CD4-positive, alpha-beta memory T cell (primary cell): ENCODE measurements around the gene CLSTN2. TPM values are rescaled to one million over a fixed set of nuclear protein-coding genes. Genes with fewer than 3 reads are reported as not detected.

ENCODE experiments used
- CTCF ChIA-PET: fragments of 350-600 bp; sonication (Branson Sonifier 250); formaldehyde crosslinking; loops from one replicate; lab custom pipeline; 2021; ENCODE audit warnings: inconsistent platforms; ENCODE audit not compliant: partially characterized antibody; lab: Charles Lee
- POLR2A ChIA-PET: fragments of 350-600 bp; sonication (Branson Sonifier 250); formaldehyde crosslinking; loops from one replicate; lab custom pipeline; 2021; ENCODE audit not compliant: partially characterized antibody; lab: Charles Lee
- DNase-seq, 5 donors: peaks; one replicate each; pipeline versions ENCODE4 v3.0.0 to v3.0.0-alpha.2; 2020 to 2022; ENCODE audit warnings: mixed read lengths in 1 of 5
- H3K27ac ChIP-seq: one replicate; pipeline ENCODE4 v1.7.0; 2013; ENCODE audit warnings: low read depth, low read length
- H3K27me3 ChIP-seq: 2 replicates; pipeline ENCODE4 v1.7.0; 2013; ENCODE audit warnings: mild to moderate bottlenecking, low read length, moderate library complexity; ENCODE audit not compliant: insufficient read depth
- H3K36me3 ChIP-seq: 2 replicates; pipeline ENCODE4 v1.7.0; 2013; ENCODE audit warnings: mild to moderate bottlenecking, low read length, moderate library complexity; ENCODE audit not compliant: insufficient read depth
- H3K4me1 ChIP-seq: 2 replicates; pipeline ENCODE4 v1.7.0; 2013; ENCODE audit warnings: mild to moderate bottlenecking, low read length, moderate library complexity; ENCODE audit not compliant: insufficient read depth
- H3K4me3 ChIP-seq, 2 donors: one replicate each; pipeline ENCODE4 v1.7.0; 2013; ENCODE audit warnings: low read length in 2 of 2, mild to moderate bottlenecking in 1 of 2
- H3K9me3 ChIP-seq, 2 donors: one replicate each; pipeline ENCODE4 v1.7.0; 2013; ENCODE audit warnings: low read length in 2 of 2, control low read depth in 1 of 2; ENCODE audit not compliant: control insufficient read depth in 1 of 2
- H3K27ac Mint-ChIP-seq, 7 donors: one replicate each; pipeline ENCODE4 v1.8.0; 2020 to 2021; ENCODE audit warnings: mixed read lengths in 7 of 7, mild to moderate bottlenecking in 6 of 7, inconsistent platforms in 3 of 7, moderate library complexity in 3 of 7
- H3K27me3 Mint-ChIP-seq, 2 donors: one replicate each; pipeline ENCODE4 v1.8.0; 2020 to 2021; ENCODE audit warnings: mixed read lengths in 2 of 2
- H3K36me3 Mint-ChIP-seq, 2 donors: one replicate each; pipeline ENCODE4 v1.8.0; 2020 to 2021; ENCODE audit warnings: mixed read lengths in 2 of 2, inconsistent platforms in 1 of 2, mild to moderate bottlenecking in 1 of 2
- H3K4me1 Mint-ChIP-seq, 4 donors: one replicate each; pipeline ENCODE4 v1.8.0; 2020 to 2021; ENCODE audit warnings: mixed read lengths in 4 of 4, mild to moderate bottlenecking in 1 of 4
- H3K4me3 Mint-ChIP-seq, 8 donors: one replicate each; pipeline ENCODE4 v1.8.0; 2020 to 2021; ENCODE audit warnings: mixed read lengths in 8 of 8, mild to moderate bottlenecking in 7 of 8, moderate library complexity in 6 of 8, inconsistent platforms in 3 of 8
- H3K9me3 Mint-ChIP-seq, 8 donors: one replicate each; pipeline ENCODE4 v1.8.0; 2020 to 2021; ENCODE audit warnings: mixed read lengths in 8 of 8, mild to moderate bottlenecking in 5 of 8, inconsistent platforms in 3 of 8, moderate library complexity in 1 of 8
- intact Hi-C: fragments of 100-400 bp; cut with micrococcal nuclease; formaldehyde crosslinking; loops from one replicate; pipeline ENCODE4 v1.15.1; 2023
- polyA plus RNA-seq, 2 donors: library from polyadenylated mRNA; unstranded; fragments of 300-500 nt; fragmentation: Illumina TruSeq; gene quantifications; one replicate each; pipeline ENCODE4 v1.2.3, GENCODE V29; 2021
- total RNA-seq, 2 experiments: library from RNA; stranded (reverse); gene quantifications; one replicate each; pipeline ENCODE4 v1.2.3, GENCODE V29; 2021

Gene CLSTN2
- total and polyA plus RNA-seq, 4 experiments from 2014 or later: not detected

DNA sequence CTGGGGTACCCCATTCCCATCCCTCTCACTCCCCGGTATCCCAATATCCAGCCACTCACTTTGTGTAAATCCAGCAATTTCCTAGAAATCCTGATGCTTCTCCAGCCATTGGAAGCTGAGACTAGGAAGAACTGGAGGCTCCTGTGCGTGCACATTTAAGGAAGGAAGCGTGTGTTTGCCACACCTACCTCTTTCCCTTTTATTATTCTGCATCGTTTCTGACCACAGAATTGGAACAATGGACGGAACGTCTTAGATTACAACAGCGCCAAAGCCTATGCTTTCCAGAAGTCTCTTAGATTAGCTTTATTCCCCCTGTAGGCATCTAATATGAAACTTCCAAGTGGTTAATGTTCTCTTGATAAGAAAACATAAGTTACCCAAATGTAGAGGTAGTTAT is 508.1 kb downstream of the CLSTN2 start:
- no peak overlapping the region for H3K27ac ChIP-seq
- no peaks in the 10 kb centered on the region for H3K36me3 Mint-ChIP-seq
- ChIA-PET CTCF (no interaction called here), POLR2A (no interaction called here)
- intact Hi-C loops: no loop called here
- DNase-seq: no peak
- H3K36me3 ChIP-seq: no peaks in the 10 kb centered on the region
- H3K9me3 Mint-ChIP-seq: peaks cover 0 to 3% (median 0%) of the 10 kb centered on the region in 8 donors
- H3K4me3 ChIP-seq: no peak overlapping the region
- H3K4me3 Mint-ChIP-seq: no peak overlapping the region
- H3K27me3 Mint-ChIP-seq: peaks cover 2 to 4% of the 10 kb centered on the region in 2 donors
- H3K27me3 ChIP-seq: no peaks in the 10 kb centered on the region
- H3K4me1 ChIP-seq: no peaks in the 10 kb centered on the region
- H3K4me1 Mint-ChIP-seq: no peaks in the 10 kb centered on the region
- H3K9me3 ChIP-seq: no peaks in the 10 kb centered on the region
- H3K27ac Mint-ChIP-seq: no peak overlapping the region

DNA sequence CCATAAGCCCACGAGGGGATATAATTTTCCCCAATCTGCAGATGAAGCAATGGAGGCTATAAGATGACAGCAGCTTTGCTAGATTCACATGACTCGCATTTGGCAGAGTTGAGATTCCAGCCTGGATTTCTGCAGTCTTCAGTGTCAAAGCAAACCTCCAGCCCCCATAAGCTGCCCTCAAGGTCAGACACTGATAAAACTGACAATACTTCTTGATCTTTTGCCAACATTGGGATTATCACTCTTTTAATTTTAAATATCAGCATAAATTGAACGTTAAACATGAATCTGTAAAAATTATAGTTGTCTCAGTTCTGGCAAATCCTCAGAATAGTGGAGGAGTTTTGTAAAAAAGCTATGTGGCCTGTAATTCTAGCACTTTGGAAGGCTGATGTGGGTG is 508.8 kb downstream of the CLSTN2 start:
- Histone ChIP-seq H3K4me1 (no peaks in the 10 kb centered on the region), H3K27ac (no peak overlapping the region), H3K9me3 (no peaks in the 10 kb centered on the region), H3K36me3 (no peaks in the 10 kb centered on the region), H3K27me3 (no peaks in the 10 kb centered on the region), H3K4me3 (no peak overlapping the region)
- Mint-ChIP-seq H3K27ac (no peak overlapping the region), H3K4me1 (no peaks in the 10 kb centered on the region), H3K9me3 (no peaks in the 10 kb centered on the region), H3K27me3 (peaks cover 1 to 2% of the 10 kb centered on the region in 2 donors), H3K36me3 (no peaks in the 10 kb centered on the region), H3K4me3 (no peak overlapping the region)
- POLR2A ChIA-PET: no interaction called here
- CTCF ChIA-PET: no interaction called here
- DNase-seq: no peak
- intact Hi-C loops: no loop called here

GRCh38 chr3:140446734-140447133 is 511.7 kb downstream of the CLSTN2 start:
- DNase-seq: no peak
- no peak overlapping the region for H3K27ac ChIP-seq
- H3K4me3 ChIP-seq: no peak overlapping the region
- no peaks in the 10 kb centered on the region for H3K4me1 ChIP-seq
- POLR2A ChIA-PET: no interaction called here
- Mint-ChIP-seq H3K27ac (no peak overlapping the region), H3K36me3 (no peaks in the 10 kb centered on the region), H3K27me3 (peaks cover under 1 to 1% of the 10 kb centered on the region in 2 donors), H3K4me1 (no peaks in the 10 kb centered on the region), H3K4me3 (no peak overlapping the region), H3K9me3 (no peaks in the 10 kb centered on the region)
- CTCF ChIA-PET: no interaction called here
- intact Hi-C loops: no loop called here
- no peaks in the 10 kb centered on the region for H3K36me3 ChIP-seq
- H3K27me3 ChIP-seq: no peaks in the 10 kb centered on the region
- no peaks in the 10 kb centered on the region for H3K9me3 ChIP-seq

GRCh38 chr3:140447136-140447535 is 512.2 kb downstream of the CLSTN2 start:
- H3K4me1 Mint-ChIP-seq: no peaks in the 10 kb centered on the region
- no peaks in the 10 kb centered on the region for H3K27me3 ChIP-seq
- H3K4me3 ChIP-seq: no peak overlapping the region
- H3K4me1 ChIP-seq: no peaks in the 10 kb centered on the region
- H3K36me3 ChIP-seq: no peaks in the 10 kb centered on the region
- no peak overlapping the region for H3K27ac ChIP-seq
- intact Hi-C loops: no loop called here
- H3K4me3 Mint-ChIP-seq: no peak overlapping the region
- DNase-seq: no peak
- ChIA-PET POLR2A (no interaction called here), CTCF (no interaction called here)
- peaks cover 0 to 1% of the 10 kb centered on the region in 2 donors for H3K27me3 Mint-ChIP-seq
- H3K36me3 Mint-ChIP-seq: no peaks in the 10 kb centered on the region
- no peaks in the 10 kb centered on the region for H3K9me3 Mint-ChIP-seq
- no peaks in the 10 kb centered on the region for H3K9me3 ChIP-seq
- H3K27ac Mint-ChIP-seq: no peak overlapping the region

DNA sequence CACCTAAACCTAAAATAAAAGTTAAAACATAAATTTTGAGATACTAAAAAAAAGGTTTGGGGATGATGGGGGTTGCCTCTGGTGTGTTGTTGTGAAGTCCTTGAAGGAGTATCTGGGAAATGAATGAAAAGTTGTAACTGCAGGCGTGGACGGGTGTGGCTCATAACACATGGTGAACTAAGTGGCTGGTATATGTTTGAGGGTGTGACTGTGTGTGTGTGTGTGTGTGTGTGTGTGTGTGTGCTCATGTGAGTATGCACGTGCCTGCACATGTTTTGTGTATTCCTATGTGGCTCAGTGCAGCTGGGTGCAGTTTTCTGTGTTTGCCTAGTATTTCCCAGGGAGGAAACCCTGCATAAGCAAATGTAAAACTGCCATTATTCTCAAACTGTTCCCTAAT is 513.0 kb downstream of the CLSTN2 start:
- Mint-ChIP-seq H3K9me3 (no peaks in the 10 kb centered on the region), H3K4me3 (no peak overlapping the region), H3K27ac (no peak overlapping the region), H3K27me3 (peaks cover 0 to under 1% of the 10 kb centered on the region in 2 donors), H3K36me3 (no peaks in the 10 kb centered on the region), H3K4me1 (no peaks in the 10 kb centered on the region)
- H3K4me3 ChIP-seq: no peak overlapping the region
- H3K27me3 ChIP-seq: no peaks in the 10 kb centered on the region
- H3K36me3 ChIP-seq: no peaks in the 10 kb centered on the region
- no peak for DNase-seq
- intact Hi-C loops: no loop called here
- POLR2A ChIA-PET: no interaction called here
- H3K9me3 ChIP-seq: no peaks in the 10 kb centered on the region
- CTCF ChIA-PET: no interaction called here
- no peak overlapping the region for H3K27ac ChIP-seq
- H3K4me1 ChIP-seq: no peaks in the 10 kb centered on the region

GRCh38 chr3:140449413-140450256 is 514.6 kb downstream of the CLSTN2 start:
- Histone ChIP-seq H3K36me3 (no peaks in the 10 kb centered on the region), H3K4me3 (no peak overlapping the region), H3K9me3 (no peaks in the 10 kb centered on the region), H3K27me3 (no peaks in the 10 kb centered on the region), H3K4me1 (no peaks in the 10 kb centered on the region), H3K27ac (no peak overlapping the region)
- Mint-ChIP-seq H3K36me3 (no peaks in the 10 kb centered on the region), H3K27me3 (no peaks in the 10 kb centered on the region), H3K4me1 (no peaks in the 10 kb centered on the region), H3K27ac (no peak overlapping the region), H3K4me3 (no peak overlapping the region), H3K9me3 (no peaks in the 10 kb centered on the region)
- POLR2A ChIA-PET: no interaction called here
- intact Hi-C loops: no loop called here
- CTCF ChIA-PET: no interaction called here
- DNase-seq: no peak

- H3K4me3 ChIP-seq: no peak overlapping the region
- ChIA-PET CTCF (no interaction called here), POLR2A (no interaction called here)
- no peak overlapping the region for H3K27ac Mint-ChIP-seq
- H3K27me3 ChIP-seq: no peaks in the 10 kb centered on the region
- H3K9me3 Mint-ChIP-seq: no peaks in the 10 kb centered on the region
- no peaks in the 10 kb centered on the region for H3K4me1 Mint-ChIP-seq
- H3K36me3 Mint-ChIP-seq: no peaks in the 10 kb centered on the region
- intact Hi-C loops: no loop called here
- H3K9me3 ChIP-seq: no peaks in the 10 kb centered on the region
- no peak overlapping the region for H3K27ac ChIP-seq
- H3K36me3 ChIP-seq: no peaks in the 10 kb centered on the region
- no peak for DNase-seq
- no peaks in the 10 kb centered on the region for H3K4me1 ChIP-seq
- H3K4me3 Mint-ChIP-seq: no peak overlapping the region
- no peaks in the 10 kb centered on the region for H3K27me3 Mint-ChIP-seq
These were observed 518.8 kb downstream of the CLSTN2 start for GRCh38 chr3:140453750-140454149.
